ENCODE measurements around the gene LCN6.

LCN6 gene

GRCh38 chr9:136729926-136730325, 18.4 kb downstream of the LCN6 start:
- H3K9me3 ChIP-seq (ENCODE audit: insufficient read depth, low read length) = no peaks in the 10 kb centered on the region
- H3K9ac ChIP-seq (ENCODE audit: low read length) = no peak overlapping the region
- H2AFZ ChIP-seq (ENCODE audit: low read depth, low read length, severe bottlenecking) = no peak overlapping the region
- no peaks in the 10 kb centered on the region for H3K9me2 ChIP-seq (replicated peaks; ENCODE audit: insufficient read depth, low read length)
- TF ChIP-seq, protein P1, sequence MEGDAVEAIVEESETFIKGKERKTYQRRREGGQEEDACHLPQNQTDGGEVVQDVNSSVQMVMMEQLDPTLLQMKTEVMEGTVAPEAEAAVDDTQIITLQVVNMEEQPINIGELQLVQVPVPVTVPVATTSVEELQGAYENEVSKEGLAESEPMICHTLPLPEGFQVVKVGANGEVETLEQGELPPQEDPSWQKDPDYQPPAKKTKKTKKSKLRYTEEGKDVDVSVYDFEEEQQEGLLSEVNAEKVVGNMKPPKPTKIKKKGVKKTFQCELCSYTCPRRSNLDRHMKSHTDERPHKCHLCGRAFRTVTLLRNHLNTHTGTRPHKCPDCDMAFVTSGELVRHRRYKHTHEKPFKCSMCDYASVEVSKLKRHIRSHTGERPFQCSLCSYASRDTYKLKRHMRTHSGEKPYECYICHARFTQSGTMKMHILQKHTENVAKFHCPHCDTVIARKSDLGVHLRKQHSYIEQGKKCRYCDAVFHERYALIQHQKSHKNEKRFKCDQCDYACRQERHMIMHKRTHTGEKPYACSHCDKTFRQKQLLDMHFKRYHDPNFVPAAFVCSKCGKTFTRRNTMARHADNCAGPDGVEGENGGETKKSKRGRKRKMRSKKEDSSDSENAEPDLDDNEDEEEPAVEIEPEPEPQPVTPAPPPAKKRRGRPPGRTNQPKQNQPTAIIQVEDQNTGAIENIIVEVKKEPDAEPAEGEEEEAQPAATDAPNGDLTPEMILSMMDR (IDR thresholded peaks at IDR 0.05; ENCODE audit: insufficient read depth, low read length, poor library complexity, severe bottlenecking) = no peak
- TF ChIP-seq EZH2phosphoT487 (conservative IDR thresholded peaks at IDR 0.05; ENCODE audit: low read length) = no peak
- peaks cover 12% of the 10 kb centered on the region for H3F3A ChIP-seq (ENCODE audit: insufficient read depth)
- no peak overlapping the region for H3K4me3 ChIP-seq (ENCODE audit: insufficient read depth, low read length, poor library complexity, severe bottlenecking)
- no peak overlapping the region for H3K27ac ChIP-seq (ENCODE audit: low read depth, low read length)
- H4K20me1 ChIP-seq (ENCODE audit: low read depth, low read length) = peaks cover 18% of the 10 kb centered on the region; the same call in 1 of the 2 replicates
- no peaks in the 10 kb centered on the region for H3K27me3 ChIP-seq (ENCODE audit: low read length)
- H3K4me2 ChIP-seq (ENCODE audit: low read depth, low read length, poor library complexity, severe bottlenecking) = no peak overlapping the region
- H3K36me3 ChIP-seq (ENCODE audit: low read length) = peaks cover 11% of the 10 kb centered on the region
- peaks cover 26% of the 10 kb centered on the region for H3K79me2 ChIP-seq (ENCODE audit: insufficient read depth, low read length)

DNA sequence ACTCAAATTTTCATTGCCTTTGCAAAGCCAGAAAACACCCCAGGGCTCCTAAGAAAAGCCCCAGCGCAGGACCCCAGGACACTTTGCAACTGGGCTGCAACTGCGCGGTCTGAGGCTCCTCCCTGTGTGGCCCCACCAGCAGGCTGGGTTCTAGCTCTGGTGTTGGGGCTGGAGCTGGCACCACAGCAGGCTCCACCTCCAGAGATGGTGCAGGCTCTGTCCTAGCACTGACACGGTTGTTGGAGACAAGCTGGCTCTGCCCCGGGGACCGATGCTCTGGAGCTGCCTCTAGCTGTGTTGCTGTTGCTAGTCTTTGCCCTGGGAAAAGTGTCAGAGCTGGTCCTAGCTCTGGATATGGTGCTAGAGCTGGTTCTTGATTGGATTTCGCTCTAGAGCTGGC, 19.2 kb downstream of the LCN6 start:
- Histone ChIP-seq H4K20me1 (ENCODE audit: low read depth, low read length) (peaks cover 18% of the 10 kb centered on the region; the same call in 1 of the 2 replicates), H3K27ac (ENCODE audit: low read depth, low read length) (no peak overlapping the region)

GRCh38 chr9:136728548-136729123, 19.7 kb downstream of the LCN6 start:
- Histone ChIP-seq H3K27ac (ENCODE audit: low read depth, low read length) (no peak overlapping the region), H3K36me3 (ENCODE audit: low read length) (peaks cover 23% of the 10 kb centered on the region), H2AFZ (ENCODE audit: low read depth, low read length, severe bottlenecking) (peak overlapping the region; percentile 80), H3F3A (ENCODE audit: insufficient read depth) (peaks cover 23% of the 10 kb centered on the region), H3K4me3 (ENCODE audit: insufficient read depth, low read length, poor library complexity, severe bottlenecking) (peak overlapping the region; percentile 66), H3K79me2 (ENCODE audit: insufficient read depth, low read length) (peaks cover 26% of the 10 kb centered on the region), H3K4me2 (ENCODE audit: low read depth, low read length, poor library complexity, severe bottlenecking) (peak overlapping the region; percentile 72), H3K9me2 (replicated peaks; ENCODE audit: insufficient read depth, low read length) (no peaks in the 10 kb centered on the region), H3K27me3 (ENCODE audit: low read length) (no peaks in the 10 kb centered on the region), H4K20me1 (ENCODE audit: low read depth, low read length) (peaks cover 18% of the 10 kb centered on the region; the same call in 1 of the 2 replicates), H3K9me3 (ENCODE audit: insufficient read depth, low read length) (no peaks in the 10 kb centered on the region), H3K9ac (ENCODE audit: low read length) (peak overlapping the region; percentile 98)
- TF ChIP-seq EZH2phosphoT487 (conservative IDR thresholded peaks at IDR 0.05; ENCODE audit: low read length) = no peak
- TF ChIP-seq, protein P1 (IDR thresholded peaks at IDR 0.05; ENCODE audit: insufficient read depth, low read length, poor library complexity, severe bottlenecking) = no peak

More for the DNA sequence above, 19.2 kb downstream of the LCN6 start:
- Histone ChIP-seq H3K4me2 (ENCODE audit: low read depth, low read length, poor library complexity, severe bottlenecking) (peak overlapping the region; percentile 72), H3F3A (ENCODE audit: insufficient read depth) (peaks cover 18% of the 10 kb centered on the region), H3K79me2 (ENCODE audit: insufficient read depth, low read length) (peaks cover 26% of the 10 kb centered on the region), H3K27me3 (ENCODE audit: low read length) (no peaks in the 10 kb centered on the region), H3K9me3 (ENCODE audit: insufficient read depth, low read length) (no peaks in the 10 kb centered on the region), H3K4me3 (ENCODE audit: insufficient read depth, low read length, poor library complexity, severe bottlenecking) (peak overlapping the region; percentile 66), H2AFZ (ENCODE audit: low read depth, low read length, severe bottlenecking) (no peak overlapping the region), H3K36me3 (ENCODE audit: low read length) (peaks cover 18% of the 10 kb centered on the region), H3K9me2 (replicated peaks; ENCODE audit: insufficient read depth, low read length) (no peaks in the 10 kb centered on the region), H3K9ac (ENCODE audit: low read length) (peak overlapping the region; percentile 98)
- TF ChIP-seq, protein P1 (IDR thresholded peaks at IDR 0.05; ENCODE audit: insufficient read depth, low read length, poor library complexity, severe bottlenecking) = no peak
- no peak for TF ChIP-seq EZH2phosphoT487 (conservative IDR thresholded peaks at IDR 0.05; ENCODE audit: low read length)

Data from SU-DHL-6 (cell line).